ENCODE data around the gene WDR46.
"Not testable (repeated sequence)": the region's sequence is repeated elsewhere in the genome, so short reads cannot be mapped to it uniquely, and the experiment has no call there.

WDR46 gene

DNA sequence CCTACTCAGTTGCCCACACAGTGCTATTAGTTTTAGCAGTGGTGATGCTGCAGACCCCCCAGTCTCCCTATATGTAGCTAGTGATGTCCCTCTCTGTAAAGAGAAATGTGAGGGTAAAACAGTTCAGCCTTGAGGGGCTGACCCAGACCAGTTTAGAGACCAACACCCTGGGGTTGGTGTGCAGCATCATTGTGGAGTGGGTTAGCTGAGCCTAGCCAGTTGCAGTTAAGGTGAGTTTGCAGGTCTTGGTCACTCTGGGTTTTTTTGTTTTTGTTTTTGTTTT lies 12.5 kb downstream of the WDR46 start:
- H3K4me3 ChIP-seq (ENCODE audit: insufficient read length, low read depth): peak overlapping the region; percentile 35
- DNase-seq (ENCODE audit: low read depth, low spot score): no peak
- peaks cover 83% of the 10 kb centered on the region for H3K36me3 ChIP-seq (ENCODE audit: insufficient read depth, insufficient read length, low read length)
- TF ChIP-seq SUZ12 (IDR thresholded peaks at IDR 0.05; ENCODE audit: extremely low read depth, insufficient read depth, insufficient read length) (no peak), ZNF274 (IDR thresholded peaks at IDR 0.05; ENCODE audit: low read depth, low read length) (no peak), YY1 (IDR thresholded peaks at IDR 0.05; ENCODE audit: insufficient read depth, insufficient read length) (no peak)
- H3K9ac ChIP-seq (ENCODE audit: insufficient read length, low read depth): peak overlapping the region; percentile 81
- peaks cover 7% of the 10 kb centered on the region for H3K4me1 ChIP-seq (ENCODE audit: insufficient read depth, insufficient read length)
- peaks cover 7% of the 10 kb centered on the region; the same call in 1 of the 2 replicates for H3K9me3 ChIP-seq (ENCODE audit: insufficient read depth, low read length)
- H3K27me3 ChIP-seq (ENCODE audit: insufficient read depth, insufficient read length): no peaks in the 10 kb centered on the region

DNA sequence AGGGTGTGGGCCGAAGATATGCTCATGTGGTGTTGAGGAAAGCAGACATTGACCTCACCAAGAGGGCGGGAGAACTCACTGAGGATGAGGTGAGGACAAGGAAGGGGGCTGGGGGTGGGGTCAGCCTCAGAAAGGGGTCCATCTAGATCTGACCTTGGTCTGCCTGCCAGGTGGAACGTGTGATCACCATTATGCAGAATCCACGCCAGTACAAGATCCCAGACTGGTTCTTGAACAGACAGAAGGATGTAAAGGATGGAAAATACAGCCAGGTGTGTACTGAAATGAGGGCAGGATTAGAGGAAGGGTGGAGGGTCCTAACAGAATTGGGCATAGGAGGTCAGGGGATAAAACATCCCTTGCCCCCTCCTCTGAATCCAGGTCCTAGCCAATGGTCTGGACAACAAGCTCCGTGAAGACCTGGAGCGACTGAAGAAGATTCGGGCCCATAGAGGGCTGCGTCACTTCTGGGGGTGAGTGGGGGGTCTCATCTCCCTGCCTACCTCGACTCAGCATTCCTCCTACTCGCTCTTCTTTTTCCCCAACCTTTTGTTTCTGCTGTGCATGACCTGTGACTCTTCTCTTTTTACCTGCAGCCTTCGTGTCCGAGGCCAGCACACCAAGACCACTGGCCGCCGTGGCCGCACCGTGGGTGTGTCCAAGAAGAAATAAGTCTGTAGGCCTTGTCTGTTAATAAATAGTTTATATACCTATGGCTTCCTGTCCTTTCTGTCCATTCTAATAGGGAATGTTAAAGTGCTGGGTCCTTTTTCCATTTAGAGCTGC lies 13.1 kb downstream of the WDR46 start:
- not testable (repeated sequence) for DNase-seq (ENCODE audit: low read depth, low spot score); H3K27me3 ChIP-seq (ENCODE audit: insufficient read depth, insufficient read length); H3K4me1 ChIP-seq (ENCODE audit: insufficient read depth, insufficient read length); H3K9me3 ChIP-seq (ENCODE audit: insufficient read depth, low read length)
- Histone ChIP-seq H3K36me3 (ENCODE audit: insufficient read depth, insufficient read length, low read length) (peaks cover 78% of the 10 kb centered on the region), H3K4me3 (ENCODE audit: insufficient read length, low read depth) (peak overlapping the region; percentile 35), H3K9ac (ENCODE audit: insufficient read length, low read depth) (peak overlapping the region; percentile 81)

DNA sequence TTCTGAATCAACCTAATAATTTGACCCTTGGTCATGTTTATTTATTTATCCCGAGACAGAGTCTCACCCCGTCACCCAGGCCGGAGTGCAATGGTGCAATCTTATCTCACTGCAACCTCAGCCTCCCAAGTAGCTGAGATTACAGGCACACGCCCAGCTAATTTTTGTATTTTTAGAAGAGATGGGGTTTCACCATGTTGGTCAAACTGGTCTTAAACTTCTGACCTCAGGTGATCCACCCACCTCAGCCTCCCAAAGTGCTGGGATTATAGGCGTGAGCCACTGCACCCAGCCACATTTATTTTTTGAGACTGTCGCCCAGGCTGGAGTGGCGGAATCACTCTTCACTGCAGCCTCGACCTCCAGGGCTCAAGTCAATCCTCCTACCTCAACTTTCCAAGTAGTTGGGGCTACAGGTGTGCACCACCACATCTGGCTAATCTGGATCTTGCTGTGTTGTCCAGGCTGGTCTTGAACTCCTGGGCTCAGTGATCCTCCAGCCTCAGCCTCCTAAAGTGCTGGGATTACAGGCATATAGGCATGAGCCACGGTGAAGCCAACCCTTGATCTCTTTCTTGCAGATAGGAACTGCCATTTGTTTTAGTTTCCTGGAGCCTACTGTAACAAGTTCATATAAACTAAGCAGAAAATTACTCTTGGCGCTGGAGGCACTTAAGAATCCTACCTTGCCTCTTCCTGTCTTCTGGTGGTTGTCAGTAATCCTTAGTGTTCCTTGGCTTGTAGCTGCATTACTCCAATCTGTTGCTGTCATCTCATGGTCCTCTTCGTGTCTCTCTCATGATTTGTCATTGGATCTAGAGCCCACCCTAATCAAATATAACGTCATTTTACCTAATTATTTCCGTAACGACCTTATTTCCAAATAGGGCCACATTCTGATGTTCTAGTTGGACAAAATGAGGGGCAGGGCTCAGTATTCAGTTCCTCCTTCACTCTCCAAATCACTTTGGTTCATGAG lies 14.8 kb downstream of the WDR46 start:
- Histone ChIP-seq H3K4me3 (ENCODE audit: insufficient read length, low read depth) (peak overlapping the region; percentile 86), H3K9ac (ENCODE audit: insufficient read length, low read depth) (peak overlapping the region; percentile 97), H3K9me3 (ENCODE audit: insufficient read depth, low read length) (no peaks in the 10 kb centered on the region), H3K4me1 (ENCODE audit: insufficient read depth, insufficient read length) (peaks cover 7% of the 10 kb centered on the region), H3K27me3 (ENCODE audit: insufficient read depth, insufficient read length) (no peaks in the 10 kb centered on the region), H3K36me3 (ENCODE audit: insufficient read depth, insufficient read length, low read length) (peaks cover 69% of the 10 kb centered on the region)
- DNase-seq (ENCODE audit: low read depth, low spot score): no peak
- TF ChIP-seq SUZ12 (IDR thresholded peaks at IDR 0.05; ENCODE audit: extremely low read depth, insufficient read depth, insufficient read length) (no peak), YY1 (IDR thresholded peaks at IDR 0.05; ENCODE audit: insufficient read depth, insufficient read length) (no peak), ZNF274 (IDR thresholded peaks at IDR 0.05; ENCODE audit: low read depth, low read length) (no peak)

DNA sequence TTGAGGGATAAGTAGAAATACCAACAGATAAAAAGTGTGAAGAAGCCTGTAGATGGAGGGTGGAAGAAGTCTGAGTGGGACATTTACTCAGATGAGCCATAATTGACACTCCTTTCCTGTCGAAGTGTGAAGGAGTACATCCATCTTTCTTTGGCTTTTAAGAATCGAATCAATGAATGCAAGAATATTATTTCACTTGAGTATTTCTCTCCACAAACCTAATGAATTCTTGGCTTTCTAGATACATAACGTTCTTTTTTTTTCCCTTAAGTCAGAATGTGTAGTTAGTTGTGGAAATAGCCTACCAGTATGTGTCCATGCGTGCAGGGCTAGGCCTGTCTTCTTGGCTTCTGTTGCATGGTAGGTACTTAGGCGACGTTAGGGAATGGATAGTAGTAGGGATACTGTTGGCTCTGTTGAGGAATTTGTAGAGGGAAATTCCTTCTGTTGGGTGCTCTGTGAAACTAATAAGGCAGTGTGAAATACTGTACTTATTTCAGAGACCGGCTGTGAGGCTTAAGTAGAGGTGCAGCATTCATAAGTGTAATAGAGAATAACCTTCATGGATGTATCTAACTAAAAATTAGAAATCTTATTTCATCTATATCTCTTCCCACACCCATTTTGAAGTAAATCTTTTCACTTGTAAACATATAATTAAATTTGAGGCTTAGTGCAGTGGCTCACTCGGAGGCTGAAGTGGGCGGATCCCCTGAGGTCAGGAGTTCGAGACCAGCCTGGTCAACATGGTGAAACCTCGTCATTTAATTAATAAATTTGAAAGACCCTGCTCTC lies 15.7 kb downstream of the WDR46 start:
- H3K4me3 ChIP-seq (ENCODE audit: insufficient read length, low read depth): peak overlapping the region; percentile 86
- H3K27me3 ChIP-seq (ENCODE audit: insufficient read depth, insufficient read length): no peaks in the 10 kb centered on the region
- no peak for TF ChIP-seq SUZ12 (IDR thresholded peaks at IDR 0.05; ENCODE audit: extremely low read depth, insufficient read depth, insufficient read length)
- TF ChIP-seq YY1 (IDR thresholded peaks at IDR 0.05; ENCODE audit: insufficient read depth, insufficient read length): no peak
- no peak for TF ChIP-seq ZNF274 (IDR thresholded peaks at IDR 0.05; ENCODE audit: low read depth, low read length)
- H3K36me3 ChIP-seq (ENCODE audit: insufficient read depth, insufficient read length, low read length): peaks cover 69% of the 10 kb centered on the region
- DNase-seq (ENCODE audit: low read depth, low spot score): no peak
- H3K9me3 ChIP-seq (ENCODE audit: insufficient read depth, low read length): no peaks in the 10 kb centered on the region
- peak overlapping the region; percentile 97 for H3K9ac ChIP-seq (ENCODE audit: insufficient read length, low read depth)
- peaks cover 7% of the 10 kb centered on the region for H3K4me1 ChIP-seq (ENCODE audit: insufficient read depth, insufficient read length)

DNA sequence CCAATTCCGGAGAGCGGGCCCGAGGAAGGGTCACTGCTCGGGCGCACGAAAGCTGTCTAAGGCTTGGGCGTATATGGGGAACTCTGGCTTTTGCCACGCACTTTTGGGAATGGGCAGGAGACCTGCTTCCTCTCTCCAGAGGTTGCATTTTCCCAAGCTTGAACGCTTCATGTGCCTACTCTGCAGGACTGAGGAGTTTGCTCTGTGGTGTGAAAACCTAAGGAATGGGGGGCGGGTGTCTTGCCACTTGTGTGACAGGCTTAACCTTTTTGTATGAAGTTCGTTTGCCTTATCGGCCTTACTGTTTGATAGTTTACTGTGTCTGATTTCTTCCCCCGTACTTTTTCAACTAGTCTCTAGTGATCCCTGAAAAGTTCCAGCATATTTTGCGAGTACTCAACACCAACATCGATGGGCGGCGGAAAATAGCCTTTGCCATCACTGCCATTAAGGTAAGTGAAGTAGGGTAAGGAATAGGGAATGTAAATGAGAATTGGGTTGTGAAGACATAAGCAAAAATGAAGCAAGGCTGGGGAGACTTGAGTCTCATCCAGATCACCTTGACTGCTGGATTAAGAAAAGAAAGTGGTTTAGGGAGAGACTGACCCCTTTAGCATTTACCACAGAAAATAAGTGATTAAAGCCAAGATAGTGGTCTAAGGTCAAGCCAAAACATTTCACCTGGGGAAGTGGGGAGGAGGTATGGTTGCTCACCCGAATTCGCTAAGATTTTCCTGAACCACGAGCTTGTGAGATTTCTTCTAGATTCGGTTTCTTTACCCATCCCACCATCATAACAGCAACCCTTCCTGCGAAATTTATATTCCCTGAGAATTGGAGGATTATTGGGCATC lies 16.5 kb downstream of the WDR46 start:
- H3K4me1 ChIP-seq (ENCODE audit: insufficient read depth, insufficient read length): no peaks in the 10 kb centered on the region
- DNase-seq (ENCODE audit: low read depth, low spot score): no peak

DNA sequence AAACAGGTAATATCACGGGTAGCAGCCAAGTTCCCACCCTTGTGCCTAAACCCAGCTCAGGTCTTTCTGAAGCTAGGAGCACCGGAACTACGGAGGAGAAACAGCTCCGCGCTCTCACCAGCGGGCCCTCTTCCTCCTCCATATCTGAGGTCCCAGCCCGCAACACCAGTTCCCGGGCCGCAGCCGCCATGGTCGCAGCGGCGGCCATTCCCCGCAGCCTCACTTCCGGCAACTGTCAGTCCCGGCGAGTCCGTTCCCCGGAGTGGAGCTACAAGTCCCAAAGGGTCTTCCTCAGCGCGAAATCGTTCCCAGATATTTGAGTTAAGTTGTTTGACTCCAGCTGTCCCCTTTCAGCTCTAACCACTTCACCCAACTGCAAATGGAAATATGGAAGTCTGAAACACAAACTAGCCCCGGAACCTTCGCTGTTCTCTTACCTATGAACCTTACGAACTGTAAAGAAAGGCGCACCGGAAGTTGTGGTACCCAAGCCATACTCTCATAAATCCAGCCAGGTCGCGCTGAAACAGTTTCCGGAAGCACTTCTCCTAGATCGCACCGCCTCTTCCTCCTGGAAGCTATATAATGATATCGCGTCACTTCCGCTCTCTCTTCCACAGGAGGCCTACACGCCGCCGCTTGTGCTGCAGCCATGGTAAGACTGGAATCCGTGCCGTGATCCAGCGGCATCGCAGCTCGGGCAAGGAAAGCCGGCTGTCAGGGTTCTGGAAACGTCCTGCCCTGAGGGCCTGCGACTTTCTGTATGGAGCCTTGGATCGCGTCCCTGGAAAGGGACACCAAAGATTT lies 17.4 kb downstream of the WDR46 start, which contains the start of the genes RPS18 and VPS52:
Gene RPS18 (plus strand): TSS at position 608 of the 807 bp plus-strand sequence. CDS start 45 bp downstream, at position 653.
Gene VPS52 (minus strand): TSS at position 409 of the 807 bp plus-strand sequence. CDS start 201 bp downstream, at position 208.
- no peaks in the 10 kb centered on the region for H3K4me1 ChIP-seq (ENCODE audit: insufficient read depth, insufficient read length)

More for the DNA sequence above, 16.5 kb downstream of the WDR46 start:
- Histone ChIP-seq H3K9ac (ENCODE audit: insufficient read length, low read depth) (peak overlapping the region; percentile 97), H3K9me3 (ENCODE audit: insufficient read depth, low read length) (no peaks in the 10 kb centered on the region), H3K4me3 (ENCODE audit: insufficient read length, low read depth) (peak overlapping the region; percentile 86), H3K27me3 (ENCODE audit: insufficient read depth, insufficient read length) (no peaks in the 10 kb centered on the region), H3K36me3 (ENCODE audit: insufficient read depth, insufficient read length, low read length) (peaks cover 71% of the 10 kb centered on the region)
- TF ChIP-seq YY1 (IDR thresholded peaks at IDR 0.05; ENCODE audit: insufficient read depth, insufficient read length) (no peak), ZNF274 (IDR thresholded peaks at IDR 0.05; ENCODE audit: low read depth, low read length) (no peak), SUZ12 (IDR thresholded peaks at IDR 0.05; ENCODE audit: extremely low read depth, insufficient read depth, insufficient read length) (no peak)

More for the DNA sequence above, 17.4 kb downstream of the WDR46 start, which contains the start of the genes RPS18 and VPS52:
- DNase-seq (ENCODE audit: low read depth, low spot score): peak; percentile 95
- H3K27me3 ChIP-seq (ENCODE audit: insufficient read depth, insufficient read length): no peaks in the 10 kb centered on the region
- H3K9me3 ChIP-seq (ENCODE audit: insufficient read depth, low read length): no peaks in the 10 kb centered on the region
- TF ChIP-seq SUZ12 (IDR thresholded peaks at IDR 0.05; ENCODE audit: extremely low read depth, insufficient read depth, insufficient read length) (no peak), YY1 (IDR thresholded peaks at IDR 0.05; ENCODE audit: insufficient read depth, insufficient read length) (peak; percentile 84), ZNF274 (IDR thresholded peaks at IDR 0.05; ENCODE audit: low read depth, low read length) (no peak)
- peaks cover 79% of the 10 kb centered on the region for H3K36me3 ChIP-seq (ENCODE audit: insufficient read depth, insufficient read length, low read length)
- H3K9ac ChIP-seq (ENCODE audit: insufficient read length, low read depth): peak within 1 kb of the TSS; percentile 97
- H3K4me3 ChIP-seq (ENCODE audit: insufficient read length, low read depth): peak within 1 kb of the TSS; percentile 86

Measured in NT2/D1 (cell line).